Prostate gland (tissue), 2 donors: ENCODE measurements around the gene CORO2B. TPM values are rescaled to one million over a fixed set of nuclear protein-coding genes. Genes with fewer than 3 reads are reported as not detected.
A peak's percentile ranks its signal among the peaks of the same experiment; 100 is the strongest.

Experiments
- DNase-seq: peaks from one replicate; pipeline ENCODE4 v3.0.0-alpha.2; 2019; ENCODE audit warnings: low spot score
- H3K27ac ChIP-seq, 2 donors: fragments of 200-600 bp; sonication (generic); 2 replicates each; pipeline ENCODE4 v1.5.1; 2017 to 2019
- H3K27me3 ChIP-seq: fragments of 200-600 bp; sonication (generic); replicated peaks from 2 replicates; pipeline ENCODE4 v1.5.1; 2019; ENCODE audit not compliant: insufficient read depth
- H3K36me3 ChIP-seq, 2 donors: fragments of 200-600 bp; sonication (generic); 1 replicate in 1 of 2; 2 replicates in 1 of 2; pipeline versions ENCODE4 v1.5.1 to v1.8.1; 2017 to 2019
- H3K4me1 ChIP-seq: fragments of 200-600 bp; sonication (generic); replicated peaks from 2 replicates; pipeline ENCODE4 v1.5.1; 2019
- H3K4me3 ChIP-seq, 2 donors: fragments of 200-600 bp; sonication (generic); 2 replicates each; pipeline ENCODE4 v1.5.1; 2017 to 2019
- H3K9me3 ChIP-seq: fragments of 200-600 bp; sonication (generic); 2 replicates; pipeline ENCODE4 v1.5.1; 2017
- POLR2A ChIP-seq: fragments of 450-650 bp; IDR thresholded peaks from one replicate; pipeline ENCODE4 v1.6.1; 2016; ENCODE audit warnings: antibody characterized with exemption, mild to moderate bottlenecking
- POLR2AphosphoS5 ChIP-seq: sonication (generic); formaldehyde crosslinking; IDR thresholded peaks from one replicate; pipeline ENCODE4 v1.6.1; 2017; ENCODE audit warnings: antibody characterized with exemption
- WGBS: methylation state at CpG from one replicate; pipeline ENCODE4 v1.1.5; 2018; 5-methylcytosine and 5-hydroxymethylcytosine counted together
- intact Hi-C: fragments of 100-400 bp; cut with DNase I; formaldehyde crosslinking; loops from one replicate; pipeline ENCODE4 v1.14.2; 2022
- total RNA-seq, 2 donors: library from RNA; depleted of rRNA; stranded (reverse); fragments of >200 nt; gene quantifications; one replicate each; pipeline ENCODE4 v1.1.0, GENCODE V29; 2016
- TF ChIP-seq, protein P1 (sequence below), 4 experiments: fragments of 200-600 bp in 2 of 4; fragments of 450-650 bp in 2 of 4; sonication (generic) in 2 of 4; IDR thresholded peaks; 1 replicate in 3 of 4; 2 replicates in 1 of 4; pipeline ENCODE4 v1.5.1; 2016 to 2019; ENCODE audit warnings: antibody characterized with exemption in 4 of 4, mild to moderate bottlenecking in 2 of 4, moderate library complexity in 2 of 4

Gene CORO2B
- total RNA-seq, 2 donors from 2014 or later = 0.50 to 1.4 TPM

DNA sequence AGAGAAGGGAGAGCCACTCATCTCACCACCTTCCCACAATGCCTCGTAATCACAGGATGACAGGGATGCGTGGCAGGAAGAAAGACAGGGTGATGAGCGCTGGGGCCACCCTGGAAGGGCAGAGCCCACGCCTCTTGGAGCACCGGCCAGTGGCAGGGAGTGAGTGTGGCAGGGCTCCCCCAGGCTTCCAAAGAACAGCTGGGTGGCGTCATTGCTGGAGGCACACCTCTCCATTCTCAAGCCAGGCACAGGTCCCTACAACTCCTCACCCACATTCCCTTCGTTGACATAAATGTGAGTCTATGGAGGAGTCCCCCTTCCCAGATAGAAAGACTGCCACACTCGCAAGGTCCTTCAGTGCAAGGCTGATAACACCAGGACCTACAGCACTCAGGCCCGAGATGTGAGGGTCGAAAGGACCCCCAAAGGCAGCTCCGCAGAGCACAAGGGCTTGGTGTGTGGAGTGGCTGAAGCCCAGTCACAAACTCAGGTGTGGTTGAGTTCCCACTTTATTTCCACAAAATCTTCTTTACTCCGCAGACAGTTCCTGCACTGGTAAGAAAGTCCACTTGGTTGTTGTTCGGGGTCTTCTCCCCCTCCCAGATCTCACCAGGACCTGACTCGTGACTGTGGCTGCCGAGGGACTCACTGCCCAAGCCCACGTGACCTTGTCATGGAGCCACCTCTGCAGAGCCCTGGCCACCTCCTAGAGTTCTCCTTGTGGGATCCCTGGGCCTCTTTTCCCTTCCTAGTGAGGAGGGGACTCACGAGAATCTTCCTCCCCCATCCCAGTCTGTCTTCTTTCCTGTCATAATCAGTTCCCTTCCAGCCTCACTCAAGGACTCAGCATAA is 22.4 kb upstream of the CORO2B start:
- intact Hi-C loops = loop anchor here (5.0 kb wide), 2 partner anchors 321 to 371 kb away; no protein-coding TSS in a partner anchor
- TF ChIP-seq POLR2AphosphoS5 (no peak), POLR2A (no peak)
- TF ChIP-seq, protein P1, sequence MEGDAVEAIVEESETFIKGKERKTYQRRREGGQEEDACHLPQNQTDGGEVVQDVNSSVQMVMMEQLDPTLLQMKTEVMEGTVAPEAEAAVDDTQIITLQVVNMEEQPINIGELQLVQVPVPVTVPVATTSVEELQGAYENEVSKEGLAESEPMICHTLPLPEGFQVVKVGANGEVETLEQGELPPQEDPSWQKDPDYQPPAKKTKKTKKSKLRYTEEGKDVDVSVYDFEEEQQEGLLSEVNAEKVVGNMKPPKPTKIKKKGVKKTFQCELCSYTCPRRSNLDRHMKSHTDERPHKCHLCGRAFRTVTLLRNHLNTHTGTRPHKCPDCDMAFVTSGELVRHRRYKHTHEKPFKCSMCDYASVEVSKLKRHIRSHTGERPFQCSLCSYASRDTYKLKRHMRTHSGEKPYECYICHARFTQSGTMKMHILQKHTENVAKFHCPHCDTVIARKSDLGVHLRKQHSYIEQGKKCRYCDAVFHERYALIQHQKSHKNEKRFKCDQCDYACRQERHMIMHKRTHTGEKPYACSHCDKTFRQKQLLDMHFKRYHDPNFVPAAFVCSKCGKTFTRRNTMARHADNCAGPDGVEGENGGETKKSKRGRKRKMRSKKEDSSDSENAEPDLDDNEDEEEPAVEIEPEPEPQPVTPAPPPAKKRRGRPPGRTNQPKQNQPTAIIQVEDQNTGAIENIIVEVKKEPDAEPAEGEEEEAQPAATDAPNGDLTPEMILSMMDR (IDR thresholded peaks at IDR 0.05) = no peak
- Histone ChIP-seq H3K4me3 (no peak overlapping the region), H3K27me3 (no peaks in the 10 kb centered on the region), H3K27ac (no peak overlapping the region), H3K9me3 (no peaks in the 10 kb centered on the region), H3K36me3 (no peaks in the 10 kb centered on the region), H3K4me1 (no peaks in the 10 kb centered on the region)
- no peak for DNase-seq
- 85% methylated on average over 17 of the region's 17 CpGs for WGBS

- Histone ChIP-seq H3K27ac (no peak overlapping the region), H3K4me3 (no peak overlapping the region), H3K4me1 (no peaks in the 10 kb centered on the region), H3K27me3 (no peaks in the 10 kb centered on the region), H3K36me3 (no peaks in the 10 kb centered on the region), H3K9me3 (no peaks in the 10 kb centered on the region)
- intact Hi-C loops = loop anchor here (2.0 to 5.0 kb wide), 3 partner anchors 117 to 370 kb away; no protein-coding TSS in a partner anchor
- DNase-seq = no peak
- 96% methylated on average over 9 of the region's 9 CpGs for WGBS
- TF ChIP-seq POLR2A (no peak), POLR2AphosphoS5 (no peak)
- TF ChIP-seq, protein P1 (IDR thresholded peaks at IDR 0.05) = no peak
Measured at GRCh38 chr15:68557469-68558317, 21.1 kb upstream of the CORO2B start.

DNA sequence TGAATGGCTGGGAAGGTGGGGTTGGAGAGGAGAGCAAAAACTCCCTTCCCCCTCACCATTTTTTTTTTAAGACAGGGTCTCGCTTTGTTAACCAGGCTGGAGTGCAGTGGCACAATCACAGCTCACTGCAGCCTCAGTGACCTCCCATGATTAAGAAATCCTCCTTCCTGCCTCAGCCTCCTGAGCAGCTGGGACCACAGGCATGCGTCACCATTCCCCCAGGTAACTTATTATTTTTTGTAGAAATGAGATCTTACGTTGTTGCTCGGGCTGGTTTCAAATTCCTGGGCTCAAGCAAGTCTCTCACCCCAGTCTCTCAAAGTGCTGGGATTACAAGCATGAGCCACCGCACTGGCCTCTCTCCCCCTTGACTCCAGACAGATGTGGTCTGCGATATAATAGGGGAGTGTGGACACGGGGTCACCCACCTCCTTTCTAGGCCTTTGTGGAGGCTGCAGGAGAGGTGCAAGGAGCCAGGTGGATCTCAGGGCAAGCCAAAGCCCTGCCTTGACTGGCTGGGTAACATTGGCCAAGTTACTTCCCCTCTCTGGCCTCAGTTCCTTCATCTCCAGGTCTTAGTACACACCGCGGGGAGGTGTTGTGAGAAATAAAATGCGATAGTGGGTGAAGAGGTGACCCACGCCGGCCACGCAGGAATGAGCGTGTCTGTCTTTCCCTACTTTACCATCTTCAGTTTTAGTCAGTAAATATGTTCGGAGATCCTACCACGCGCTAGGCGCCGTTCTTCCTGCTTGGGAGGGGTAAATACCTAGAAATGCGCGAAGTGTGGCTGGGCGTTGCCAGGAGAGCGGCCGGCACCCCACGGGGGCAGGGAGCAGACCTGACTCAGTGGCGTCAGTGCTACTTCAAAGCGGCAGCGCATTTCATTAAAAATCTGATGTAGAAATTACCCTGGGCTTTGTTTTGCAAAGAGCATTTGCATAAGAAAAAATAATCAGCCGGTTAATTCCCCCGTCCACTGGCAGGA is 20.2 kb upstream of the CORO2B start:
- Histone ChIP-seq H3K4me3 (peak overlapping the region in 1 of 2 donors; percentile 25), H3K9me3 (no peaks in the 10 kb centered on the region), H3K27ac (no peak overlapping the region), H3K36me3 (no peaks in the 10 kb centered on the region), H3K27me3 (no peaks in the 10 kb centered on the region), H3K4me1 (no peaks in the 10 kb centered on the region)
- TF ChIP-seq POLR2A (no peak), POLR2AphosphoS5 (no peak)
- TF ChIP-seq, protein P1 (IDR thresholded peaks at IDR 0.05) = no peak
- intact Hi-C loops = loop anchor here (2.0 to 5.0 kb wide), 3 partner anchors 116 to 369 kb away; no protein-coding TSS in a partner anchor
- 53% methylated on average over 30 of the region's 30 CpGs for WGBS
- no peak for DNase-seq
